Pulmonary artery endothelial cell (primary cell): ENCODE measurements around the gene LIPF. TPM values are rescaled to one million over a fixed set of nuclear protein-coding genes. Genes with fewer than 3 reads are reported as not detected.
"Not testable (repeated sequence)": the region's sequence is repeated elsewhere in the genome, so short reads cannot be mapped to it uniquely, and the experiment has no call there.

Experiments
- DNase-seq: peaks from one replicate; pipeline ENCODE4 v3.0.0-alpha.2; 2011; ENCODE audit warnings: low read depth, low spot score
- total RNA-seq: library from RNA; depleted of rRNA; stranded (reverse); fragments of >200 nt; gene quantifications from 2 replicates; pipeline ENCODE4 v1.2.3, GENCODE V29; 2014

LIPF gene
- total RNA-seq, 1 donor from 2014 or later = not detected

GRCh38 chr10:88676283-88677060 lies 12.2 kb downstream of the LIPF start:
- DNase-seq = no peak

GRCh38 chr10:88680958-88681357 lies 16.7 kb downstream of the LIPF start:
- DNase-seq = peak; percentile 32

GRCh38 chr10:88682491-88682890 lies 18.2 kb downstream of the LIPF start:
- DNase-seq = no peak

GRCh38 chr10:88687853-88688467 lies 23.7 kb downstream of the LIPF start:
- no peak for DNase-seq

- DNase-seq = no peak
Observed at GRCh38 chr10:88689366-88689765, 25.1 kb downstream of the LIPF start.

GRCh38 chr10:88693392-88694020 lies 29.3 kb downstream of the LIPF start:
- DNase-seq = no peak

- no peak for DNase-seq
Observed at GRCh38 chr10:88702848-88703597, 38.8 kb downstream of the LIPF start.

GRCh38 chr10:88705958-88706357 lies 41.7 kb downstream of the LIPF start, which contains the start of gene LIPK:
Gene LIPK, plus strand, starts transcription at chr10:88706249. Its CDS starts 18,295 bp downstream, at chr10:88724544.
- DNase-seq = no peak

GRCh38 chr10:88707429-88708155 lies 43.4 kb downstream of the LIPF start:
- peak; percentile 11 for DNase-seq

GRCh38 chr10:88709361-88709760 lies 45.1 kb downstream of the LIPF start:
- not testable (repeated sequence) for DNase-seq

GRCh38 chr10:88715517-88715916 lies 51.3 kb downstream of the LIPF start:
- no peak for DNase-seq

- DNase-seq = no peak
Observed at GRCh38 chr10:88721392-88721791, 57.1 kb downstream of the LIPF start.

GRCh38 chr10:88725798-88726197 lies 61.6 kb downstream of the LIPF start:
- no peak for DNase-seq

- no peak for DNase-seq
Observed at GRCh38 chr10:88728107-88728763, 64.0 kb downstream of the LIPF start.

Other genes with a start within 250 kb of the LIPF start
- 2.2 and 7.1 TPM in 2 replicates for gene RNLS, start 81.1 kb upstream of the LIPF start, total RNA-seq
- 0.21 TPM in 1 of 2 replicates, not detected in the other for gene LIPJ, start 77.7 kb upstream of the LIPF start, total RNA-seq
- not detected in 2 replicates for gene LIPK, start 41.8 kb downstream of the LIPF start, total RNA-seq
- not detected in 2 replicates for gene LIPN, start 95.6 kb downstream of the LIPF start, total RNA-seq
- gene LIPM, start 138.3 kb downstream of the LIPF start, total RNA-seq = not detected in 2 replicates
- gene ANKRD22, start 187.4 kb downstream of the LIPF start, total RNA-seq = not detected in 2 replicates
- gene STAMBPL1, start 215.8 kb downstream of the LIPF start, total RNA-seq = 1.6 and 6.4 TPM in 2 replicates